Embryonic facial prominence (tissue), 1 donor: Measurements from ENCODE around the gene NMNAT1.
"Not testable (repeated sequence)": the region's sequence is repeated elsewhere in the genome, so short reads cannot be mapped to it uniquely, and the experiment has no call there.

Source experiments
- DNase-seq: peaks from one replicate; pipeline ENCODE4 v3.0.0-alpha.2; 2016; ENCODE audit errors: extremely low spot score

NMNAT1 gene

GRCh38 chr1:9920606-9921005, 22.7 kb upstream of the NMNAT1 start:
- no peak for DNase-seq

- no peak for DNase-seq
Observed at GRCh38 chr1:9922342-9922741, 20.9 kb upstream of the NMNAT1 start.

- DNase-seq: no peak
Observed at GRCh38 chr1:9927259-9927658, 16.0 kb upstream of the NMNAT1 start.

GRCh38 chr1:9929431-9930385, 13.6 kb upstream of the NMNAT1 start:
- no peak for DNase-seq

- no peak for DNase-seq
Observed at GRCh38 chr1:9942399-9942938, 806 bp upstream of the NMNAT1 start.

GRCh38 chr1:9946315-9946714, 3.0 kb downstream of the NMNAT1 start:
- no peak for DNase-seq

GRCh38 chr1:9957726-9958125, 14.5 kb downstream of the NMNAT1 start:
- no peak for DNase-seq

GRCh38 chr1:9960011-9960410, 16.7 kb downstream of the NMNAT1 start:
- DNase-seq: no peak

GRCh38 chr1:9960706-9961562, 17.7 kb downstream of the NMNAT1 start:
- DNase-seq: no peak

- DNase-seq: no peak
Observed at GRCh38 chr1:9984253-9984652, 41.0 kb downstream of the NMNAT1 start.

GRCh38 chr1:9985001-9985400, 41.7 kb downstream of the NMNAT1 start:
- DNase-seq: no peak

- no peak for DNase-seq
Observed at GRCh38 chr1:9989773-9990172, 46.5 kb downstream of the NMNAT1 start.

- no peak for DNase-seq
Observed at GRCh38 chr1:9990944-9991343, 47.7 kb downstream of the NMNAT1 start.

GRCh38 chr1:9992910-9993309, 49.6 kb downstream of the NMNAT1 start:
- no peak for DNase-seq

GRCh38 chr1:9993561-9994075, 50.3 kb downstream of the NMNAT1 start:
- no peak for DNase-seq

- DNase-seq: no peak
Observed at GRCh38 chr1:9996624-9997582, 53.6 kb downstream of the NMNAT1 start, which contains the start of gene RBP7. TSS of gene RBP7 (plus strand) at chr1:9997228. CDS start at chr1:9997259, 31 bp downstream.

- no peak for DNase-seq
Observed at GRCh38 chr1:10001016-10001665, 57.9 kb downstream of the NMNAT1 start.

GRCh38 chr1:10005248-10005647, 62.0 kb downstream of the NMNAT1 start:
- not testable (repeated sequence) for DNase-seq

GRCh38 chr1:10007169-10007568, 63.9 kb downstream of the NMNAT1 start:
- DNase-seq: no peak

GRCh38 chr1:10014016-10014415, 70.7 kb downstream of the NMNAT1 start:
- no peak for DNase-seq
